AG09319 (cell line): ENCODE measurements around the gene SPDEF.

ENCODE experiments used
- DNase-seq: peaks from one replicate; pipeline ENCODE4 v3.0.0-alpha.2; 2010; ENCODE audit warnings: low read depth; ENCODE audit errors: extremely low read depth
- TF ChIP-seq, protein P1 (sequence below): IDR thresholded peaks from 2 replicates; pipeline ENCODE4 v1.5.1; 2011; ENCODE audit warnings: low read depth, mild to moderate bottlenecking, inconsistent platforms, low read length, moderate library complexity

Gene SPDEF

DNA sequence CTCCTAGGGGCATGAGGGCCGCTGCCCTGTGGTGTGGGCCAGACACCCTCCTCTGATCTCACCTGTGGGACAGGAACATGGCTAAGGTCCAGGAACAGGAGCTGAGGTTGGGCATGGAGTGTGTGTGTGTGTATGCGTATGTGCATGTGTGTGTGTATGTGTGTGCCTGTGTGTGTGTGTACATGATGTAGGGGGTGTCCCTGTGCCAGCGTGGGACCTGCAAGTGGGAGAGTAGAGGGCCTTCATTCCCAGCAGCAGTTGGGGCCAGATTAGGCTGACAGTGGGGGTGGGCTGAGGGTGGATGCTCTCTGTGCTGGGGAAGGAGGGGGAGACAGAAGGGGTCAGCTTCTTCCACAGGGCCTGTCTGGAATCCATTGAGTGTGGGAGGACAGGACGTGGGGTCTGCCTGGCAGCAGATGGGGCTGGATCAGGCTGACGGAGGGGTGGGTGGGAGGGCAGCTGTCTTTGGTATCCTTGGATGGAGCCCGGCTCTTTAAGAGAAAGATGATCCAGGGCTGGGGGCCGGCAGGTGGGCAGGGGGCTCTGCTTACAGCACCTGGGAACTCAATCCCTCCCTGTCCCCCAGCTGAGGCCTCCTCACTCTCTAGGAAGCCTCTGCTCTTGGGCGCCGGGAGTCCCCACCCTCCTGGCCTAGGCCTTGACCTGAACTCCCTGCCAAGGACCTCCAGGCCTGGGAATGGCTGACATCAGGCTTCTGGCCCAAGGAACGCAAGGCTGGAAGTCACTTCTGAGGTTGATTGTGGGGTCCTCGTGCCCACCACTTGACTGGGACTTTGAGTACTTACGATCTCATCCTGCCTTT lies 44.0 kb downstream of the SPDEF start:
- TF ChIP-seq, protein P1, sequence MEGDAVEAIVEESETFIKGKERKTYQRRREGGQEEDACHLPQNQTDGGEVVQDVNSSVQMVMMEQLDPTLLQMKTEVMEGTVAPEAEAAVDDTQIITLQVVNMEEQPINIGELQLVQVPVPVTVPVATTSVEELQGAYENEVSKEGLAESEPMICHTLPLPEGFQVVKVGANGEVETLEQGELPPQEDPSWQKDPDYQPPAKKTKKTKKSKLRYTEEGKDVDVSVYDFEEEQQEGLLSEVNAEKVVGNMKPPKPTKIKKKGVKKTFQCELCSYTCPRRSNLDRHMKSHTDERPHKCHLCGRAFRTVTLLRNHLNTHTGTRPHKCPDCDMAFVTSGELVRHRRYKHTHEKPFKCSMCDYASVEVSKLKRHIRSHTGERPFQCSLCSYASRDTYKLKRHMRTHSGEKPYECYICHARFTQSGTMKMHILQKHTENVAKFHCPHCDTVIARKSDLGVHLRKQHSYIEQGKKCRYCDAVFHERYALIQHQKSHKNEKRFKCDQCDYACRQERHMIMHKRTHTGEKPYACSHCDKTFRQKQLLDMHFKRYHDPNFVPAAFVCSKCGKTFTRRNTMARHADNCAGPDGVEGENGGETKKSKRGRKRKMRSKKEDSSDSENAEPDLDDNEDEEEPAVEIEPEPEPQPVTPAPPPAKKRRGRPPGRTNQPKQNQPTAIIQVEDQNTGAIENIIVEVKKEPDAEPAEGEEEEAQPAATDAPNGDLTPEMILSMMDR: no peak
- DNase-seq: no peak

DNA sequence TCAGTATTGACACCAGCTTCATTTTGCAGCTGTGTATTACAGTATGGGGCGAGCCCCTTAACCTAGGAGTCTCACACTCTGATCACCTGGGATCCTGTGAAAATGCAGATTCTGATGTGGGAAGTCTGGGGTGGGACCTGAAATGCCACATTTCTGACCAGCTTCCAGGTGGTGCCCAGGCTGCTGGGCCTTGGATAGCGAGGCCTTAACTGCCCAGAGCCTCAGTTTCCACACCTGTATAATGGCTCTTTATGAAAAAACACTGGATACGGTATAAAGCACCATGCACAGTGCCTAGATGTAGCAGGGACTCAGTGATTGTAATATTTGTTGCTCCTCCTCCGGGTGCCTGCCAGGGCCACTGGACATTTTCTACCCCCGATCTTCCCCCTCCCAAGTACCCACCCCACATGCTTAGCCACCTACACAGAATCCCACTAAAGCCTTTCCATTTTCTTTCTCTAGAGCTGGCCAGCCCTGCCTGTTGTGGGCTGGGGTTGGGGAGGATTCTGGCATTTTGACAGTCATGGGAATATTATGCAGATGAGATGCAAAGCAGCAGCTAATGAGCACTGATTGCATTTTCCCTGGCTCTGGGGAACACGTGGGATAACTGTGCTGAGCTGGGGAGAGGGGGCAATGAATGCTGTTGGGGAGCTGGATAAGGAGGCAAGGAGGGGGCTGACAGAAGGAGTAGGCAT lies 44.8 kb downstream of the SPDEF start:
- no peak for DNase-seq
- TF ChIP-seq, protein P1: no peak

DNA sequence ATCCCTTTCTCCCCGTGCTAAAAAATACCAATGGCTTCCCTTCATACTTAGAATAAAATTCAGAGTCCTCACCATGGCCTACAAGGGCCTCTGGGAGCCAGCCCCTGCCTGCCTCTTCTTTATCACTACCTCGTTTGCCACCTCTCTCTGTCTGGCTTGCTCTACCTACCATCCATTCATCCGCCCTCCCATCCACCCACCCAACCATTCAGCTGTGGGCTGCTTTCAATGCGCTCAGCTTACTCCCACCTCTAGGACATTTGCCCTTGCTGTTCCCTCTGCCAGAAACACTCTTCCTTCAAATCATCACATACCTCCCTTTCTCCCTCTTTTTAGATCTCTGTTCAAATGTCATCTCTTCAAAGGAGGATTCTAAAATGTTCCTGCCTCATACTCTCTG lies 45.8 kb downstream of the SPDEF start:
- TF ChIP-seq, protein P1: no peak
- DNase-seq: no peak

DNA sequence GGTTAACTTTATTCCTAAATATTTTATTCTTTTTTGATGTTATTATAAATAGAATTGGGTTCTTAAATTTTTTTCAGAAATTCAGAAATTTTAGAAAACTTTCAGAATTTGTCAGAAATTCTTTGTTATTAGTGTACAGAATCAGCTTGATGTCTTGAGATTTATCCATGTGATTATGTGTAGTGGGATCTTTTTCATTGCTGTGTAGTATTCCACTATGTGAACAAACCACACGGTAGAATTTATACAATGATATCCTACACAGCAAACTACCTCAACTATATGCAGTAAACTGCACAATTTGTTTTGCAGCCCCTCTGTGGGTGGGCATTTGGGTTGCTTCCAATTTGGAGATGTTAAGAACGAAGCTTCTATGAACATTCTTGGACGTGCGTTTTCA lies 46.3 kb downstream of the SPDEF start:
- TF ChIP-seq, protein P1: no peak
- DNase-seq: no peak

DNA sequence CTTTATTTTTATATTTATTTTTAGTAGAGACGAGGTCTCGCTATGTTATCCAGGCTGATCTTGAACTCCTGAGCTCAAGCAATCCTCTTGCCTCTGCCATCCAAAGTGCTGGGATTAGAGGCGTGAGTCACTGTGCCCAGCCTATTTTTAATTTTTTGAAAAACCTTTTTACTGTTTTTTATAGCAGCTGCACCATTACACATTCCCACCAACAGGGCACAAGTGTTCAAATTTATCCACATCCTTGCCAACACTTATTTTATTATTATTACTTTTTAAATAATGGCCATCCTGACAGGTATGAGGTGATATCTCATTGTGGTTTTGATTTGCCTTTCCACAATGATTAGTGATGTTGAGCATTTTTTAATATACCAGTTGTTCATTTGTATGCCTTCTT lies 47.7 kb downstream of the SPDEF start:
- no peak for DNase-seq
- TF ChIP-seq, protein P1: no peak

DNA sequence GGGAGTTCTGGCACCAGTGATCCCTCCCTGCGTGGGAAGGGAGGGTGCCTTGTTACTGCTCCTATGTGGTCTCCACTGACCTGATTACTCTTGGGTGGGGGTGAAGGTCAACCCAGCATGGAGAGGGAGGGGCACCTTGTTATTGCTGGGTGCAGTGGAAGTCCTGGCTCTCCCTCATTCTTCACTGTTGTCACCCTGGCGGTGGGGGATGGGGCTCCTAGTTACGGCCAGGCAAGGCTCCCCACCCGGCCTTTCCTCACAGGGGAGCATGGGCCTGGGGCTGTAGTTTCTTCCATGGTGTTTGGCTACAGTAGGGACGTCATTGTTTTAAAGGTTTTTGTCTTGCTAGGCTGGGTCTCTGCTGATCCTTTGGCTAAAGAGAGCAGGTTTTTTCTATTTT lies 49.4 kb downstream of the SPDEF start:
- DNase-seq: no peak
- TF ChIP-seq, protein P1: no peak

DNA sequence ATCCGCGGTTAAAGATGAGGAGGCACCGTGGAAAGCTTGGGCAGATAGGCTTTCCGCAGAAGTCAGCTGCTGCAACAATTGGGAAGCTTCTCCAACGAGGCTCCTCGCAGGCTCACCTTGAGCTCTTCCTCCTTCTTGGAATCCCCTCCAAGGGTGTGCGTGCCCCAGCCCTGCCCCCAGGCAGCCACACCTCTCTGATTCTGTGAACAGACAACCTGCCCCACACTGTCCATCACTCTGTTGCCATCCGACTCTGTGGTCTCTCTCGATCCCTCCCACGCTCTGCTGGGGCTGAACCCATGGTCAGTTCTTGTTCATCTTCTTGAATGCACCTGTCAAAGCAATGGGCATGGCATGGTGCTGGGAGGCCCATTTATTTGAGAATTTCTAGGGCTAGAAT lies 58.7 kb downstream of the SPDEF start:
- DNase-seq: no peak
- TF ChIP-seq, protein P1: no peak
